ENCODE measurements around the gene KIF18A. TPM values are rescaled to one million over a fixed set of nuclear protein-coding genes. Genes with fewer than 3 reads are reported as not detected.

Gene KIF18A
- total RNA-seq, 1 donor from 2014 or later = 4.9 TPM

DNA sequence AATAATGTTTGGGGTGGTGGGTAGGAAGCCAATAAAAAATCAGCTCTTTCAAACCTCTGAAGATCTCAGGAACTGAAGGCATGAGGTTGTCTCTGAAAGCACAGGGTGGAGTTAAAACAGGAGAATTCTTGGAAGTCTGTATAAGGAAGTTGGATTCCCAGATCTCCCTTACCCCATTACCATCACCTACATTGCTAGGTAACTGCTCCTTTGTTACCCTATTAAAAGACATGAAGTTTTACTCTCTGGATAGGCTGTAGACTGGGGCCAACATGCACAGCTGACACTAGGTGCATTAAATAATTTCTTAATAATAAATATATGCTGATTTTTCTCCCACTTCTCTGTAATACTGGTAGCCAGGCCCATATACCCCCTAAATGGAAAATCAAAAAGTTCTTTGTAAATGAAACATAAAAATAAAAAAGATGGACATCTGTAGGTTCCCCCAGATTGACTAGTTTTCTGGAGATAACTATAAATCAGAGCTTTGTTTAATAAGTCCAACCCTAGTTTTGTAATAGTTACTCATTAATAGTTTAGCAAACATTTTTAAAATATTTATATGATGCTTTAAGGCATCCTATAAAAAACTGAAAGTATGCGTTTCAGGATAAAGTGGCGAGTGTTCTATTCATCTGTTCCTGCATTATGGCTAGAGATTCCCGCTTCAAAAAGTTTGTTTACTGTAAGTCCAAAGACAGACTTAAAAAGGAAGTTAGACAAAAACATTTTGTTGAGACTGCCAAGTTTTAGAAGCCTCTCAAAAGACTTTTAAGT is 63.8 kb downstream of the KIF18A start:
- H3K36me3 Mint-ChIP-seq (ENCODE audit: low read depth, unreplicated experiment) = no peaks in the 10 kb centered on the region
- H3K9me3 Mint-ChIP-seq (ENCODE audit: unreplicated experiment) = no peaks in the 10 kb centered on the region
- no peaks in the 10 kb centered on the region for H3K27me3 Mint-ChIP-seq (ENCODE audit: unreplicated experiment)
- H3K4me1 Mint-ChIP-seq (ENCODE audit: unreplicated experiment) = no peaks in the 10 kb centered on the region
- TF ChIP-seq, protein P1, sequence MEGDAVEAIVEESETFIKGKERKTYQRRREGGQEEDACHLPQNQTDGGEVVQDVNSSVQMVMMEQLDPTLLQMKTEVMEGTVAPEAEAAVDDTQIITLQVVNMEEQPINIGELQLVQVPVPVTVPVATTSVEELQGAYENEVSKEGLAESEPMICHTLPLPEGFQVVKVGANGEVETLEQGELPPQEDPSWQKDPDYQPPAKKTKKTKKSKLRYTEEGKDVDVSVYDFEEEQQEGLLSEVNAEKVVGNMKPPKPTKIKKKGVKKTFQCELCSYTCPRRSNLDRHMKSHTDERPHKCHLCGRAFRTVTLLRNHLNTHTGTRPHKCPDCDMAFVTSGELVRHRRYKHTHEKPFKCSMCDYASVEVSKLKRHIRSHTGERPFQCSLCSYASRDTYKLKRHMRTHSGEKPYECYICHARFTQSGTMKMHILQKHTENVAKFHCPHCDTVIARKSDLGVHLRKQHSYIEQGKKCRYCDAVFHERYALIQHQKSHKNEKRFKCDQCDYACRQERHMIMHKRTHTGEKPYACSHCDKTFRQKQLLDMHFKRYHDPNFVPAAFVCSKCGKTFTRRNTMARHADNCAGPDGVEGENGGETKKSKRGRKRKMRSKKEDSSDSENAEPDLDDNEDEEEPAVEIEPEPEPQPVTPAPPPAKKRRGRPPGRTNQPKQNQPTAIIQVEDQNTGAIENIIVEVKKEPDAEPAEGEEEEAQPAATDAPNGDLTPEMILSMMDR (IDR thresholded peaks at IDR 0.05; ENCODE audit: unreplicated experiment) = no peak
- H3K4me3 Mint-ChIP-seq (ENCODE audit: unreplicated experiment) = no peak overlapping the region
- H3K27ac Mint-ChIP-seq (ENCODE audit: unreplicated experiment) = no peak overlapping the region
- no peak for DNase-seq (ENCODE audit: low spot score)

DNA sequence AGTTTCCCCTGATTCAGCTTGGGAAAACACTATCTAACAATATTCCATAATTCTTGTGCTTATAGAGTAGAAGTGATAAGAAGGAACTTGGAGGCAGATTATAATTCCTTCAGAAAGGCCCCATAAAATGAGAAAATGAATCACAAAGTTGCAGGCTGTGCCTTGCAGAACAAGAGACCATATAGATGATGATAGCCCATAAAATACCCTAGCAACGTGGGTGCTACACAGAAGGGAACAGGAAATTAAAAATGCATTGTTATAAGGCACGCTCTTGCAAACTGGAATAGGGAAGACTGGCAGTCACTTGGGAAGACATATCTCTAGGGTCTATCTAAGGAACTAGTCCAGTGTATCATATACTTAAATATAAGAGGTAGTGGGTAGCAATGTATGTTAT is 67.6 kb downstream of the KIF18A start:
- no peak overlapping the region for H3K27ac Mint-ChIP-seq (ENCODE audit: unreplicated experiment)
- no peaks in the 10 kb centered on the region for H3K36me3 Mint-ChIP-seq (ENCODE audit: low read depth, unreplicated experiment)
- H3K4me1 Mint-ChIP-seq (ENCODE audit: unreplicated experiment) = no peaks in the 10 kb centered on the region
- DNase-seq (ENCODE audit: low spot score) = no peak
- TF ChIP-seq, protein P1 (IDR thresholded peaks at IDR 0.05; ENCODE audit: unreplicated experiment) = no peak
- H3K4me3 Mint-ChIP-seq (ENCODE audit: unreplicated experiment) = no peak overlapping the region
- no peaks in the 10 kb centered on the region for H3K27me3 Mint-ChIP-seq (ENCODE audit: unreplicated experiment)
- H3K9me3 Mint-ChIP-seq (ENCODE audit: unreplicated experiment) = no peaks in the 10 kb centered on the region

DNA sequence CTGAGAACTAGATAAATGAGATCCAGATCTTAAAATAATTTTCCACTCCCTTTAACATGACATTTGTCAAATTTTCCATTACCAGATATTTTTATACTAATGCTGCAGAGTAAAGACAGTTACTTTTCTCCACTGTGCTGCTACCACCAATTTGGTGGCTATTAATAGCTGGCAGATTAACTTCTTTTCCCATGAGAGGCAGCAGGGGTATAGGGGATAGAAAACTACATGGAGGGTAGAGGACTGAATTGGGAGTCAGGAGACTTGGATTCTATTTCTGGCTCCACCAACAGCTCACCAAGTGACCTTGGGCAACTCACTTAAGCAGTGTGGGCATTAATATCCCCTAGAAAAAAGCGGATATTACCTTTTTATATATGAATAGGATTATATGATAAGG is 69.2 kb downstream of the KIF18A start:
- no peaks in the 10 kb centered on the region for H3K36me3 Mint-ChIP-seq (ENCODE audit: low read depth, unreplicated experiment)
- no peak overlapping the region for H3K27ac Mint-ChIP-seq (ENCODE audit: unreplicated experiment)
- no peak overlapping the region for H3K4me3 Mint-ChIP-seq (ENCODE audit: unreplicated experiment)

DNA sequence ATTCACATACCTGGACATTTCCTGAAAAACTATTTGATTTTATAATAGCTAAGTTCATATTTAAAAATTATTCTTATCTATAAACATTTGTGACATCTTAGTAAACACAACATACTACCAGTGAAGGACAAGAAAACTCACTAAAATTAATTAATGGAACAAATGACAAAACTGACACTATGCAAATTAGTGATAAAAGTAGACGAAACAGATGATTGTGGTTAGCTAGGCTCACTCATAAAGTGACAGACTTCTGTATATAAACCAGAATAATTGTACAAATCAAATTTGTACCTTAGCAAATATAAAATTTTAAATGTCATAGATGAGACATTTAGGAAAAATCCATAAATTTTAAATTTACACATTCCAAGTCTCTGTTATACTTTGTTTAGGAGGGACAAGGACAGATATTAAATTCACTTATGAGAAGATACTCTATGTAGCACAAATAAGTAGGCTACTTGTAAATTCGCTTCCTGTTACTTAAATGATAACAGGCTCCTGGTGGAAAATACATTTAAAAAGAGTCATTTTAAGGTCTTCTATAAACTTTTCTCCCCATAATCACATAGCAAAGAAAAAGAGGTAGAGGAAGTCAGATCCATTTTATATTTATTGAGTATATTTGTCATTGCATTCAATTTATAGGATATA is 81.2 kb downstream of the KIF18A start:
- no peaks in the 10 kb centered on the region for H3K4me1 Mint-ChIP-seq (ENCODE audit: unreplicated experiment)
- no peaks in the 10 kb centered on the region for H3K9me3 Mint-ChIP-seq (ENCODE audit: unreplicated experiment)
- TF ChIP-seq, protein P1 (IDR thresholded peaks at IDR 0.05; ENCODE audit: unreplicated experiment) = no peak
- DNase-seq (ENCODE audit: low spot score) = no peak
- no peak overlapping the region for H3K27ac Mint-ChIP-seq (ENCODE audit: unreplicated experiment)
- H3K36me3 Mint-ChIP-seq (ENCODE audit: low read depth, unreplicated experiment) = no peaks in the 10 kb centered on the region
- no peaks in the 10 kb centered on the region for H3K27me3 Mint-ChIP-seq (ENCODE audit: unreplicated experiment)
- no peak overlapping the region for H3K4me3 Mint-ChIP-seq (ENCODE audit: unreplicated experiment)

More for the DNA sequence above, 69.2 kb downstream of the KIF18A start:
- no peak for DNase-seq (ENCODE audit: low spot score)
- Mint-ChIP-seq H3K4me1 (ENCODE audit: unreplicated experiment) (no peaks in the 10 kb centered on the region), H3K9me3 (ENCODE audit: unreplicated experiment) (no peaks in the 10 kb centered on the region), H3K27me3 (ENCODE audit: unreplicated experiment) (no peaks in the 10 kb centered on the region)
- TF ChIP-seq, protein P1 (IDR thresholded peaks at IDR 0.05; ENCODE audit: unreplicated experiment) = no peak

DNA sequence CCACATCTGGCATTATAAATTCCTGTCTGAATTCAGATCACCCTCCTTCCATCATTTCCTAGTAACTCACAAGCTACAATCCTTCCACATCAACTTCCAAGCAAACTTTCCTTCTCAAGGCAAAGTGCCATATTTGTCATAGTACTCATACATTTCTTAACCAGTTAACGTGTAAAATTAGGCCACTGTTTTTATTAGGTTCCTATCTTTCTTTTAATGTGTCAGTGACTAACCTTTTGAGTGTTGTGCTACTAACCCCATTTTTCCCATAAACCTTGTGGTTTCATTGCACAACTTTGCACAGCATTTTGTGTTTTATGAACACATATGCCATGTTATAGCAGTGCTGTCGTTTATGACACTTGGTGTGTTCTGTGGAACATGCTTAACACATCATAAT is 90.1 kb downstream of the KIF18A start:
- DNase-seq (ENCODE audit: low spot score) = no peak
- TF ChIP-seq, protein P1 (IDR thresholded peaks at IDR 0.05; ENCODE audit: unreplicated experiment) = no peak
- Mint-ChIP-seq H3K36me3 (ENCODE audit: low read depth, unreplicated experiment) (no peaks in the 10 kb centered on the region), H3K4me1 (ENCODE audit: unreplicated experiment) (no peaks in the 10 kb centered on the region), H3K27me3 (ENCODE audit: unreplicated experiment) (no peaks in the 10 kb centered on the region), H3K4me3 (ENCODE audit: unreplicated experiment) (no peak overlapping the region), H3K9me3 (ENCODE audit: unreplicated experiment) (no peaks in the 10 kb centered on the region), H3K27ac (ENCODE audit: unreplicated experiment) (no peak overlapping the region)

Data from endothelial cell (in vitro differentiated cells).